ENCODE data around the gene RABEPK. TPM values are rescaled to one million over a fixed set of nuclear protein-coding genes. Genes with fewer than 3 reads are reported as not detected.
"Not testable (repeated sequence)": the region's sequence is repeated elsewhere in the genome, so short reads cannot be mapped to it uniquely, and the experiment has no call there.

RABEPK gene
- total and polyA plus RNA-seq, 8 donors: 11.2 to 32.6 (median 16.2) TPM

- no peak overlapping the region for H3K27ac ChIP-seq
- WGBS, 5 donors: 91 to 93% (median 91%) methylated on average over 9 of the region's 9 CpGs
- H3K9me3 ChIP-seq: no peaks in the 10 kb centered on the region
- intact Hi-C loops (cut with DNase I; ENCODE audit: low total_unique reads): no loop called here
- peaks cover 0 to 6% (median 0%) of the 10 kb centered on the region in 4 donors for H3K36me3 ChIP-seq
- DNase-seq: no peak
- TF ChIP-seq POLR2A (IDR thresholded peaks at IDR 0.05) (no peak), EP300 (IDR thresholded peaks at IDR 0.05) (no peak), POLR2AphosphoS5 (IDR thresholded peaks at IDR 0.05) (no peak), CTCF (IDR thresholded peaks at IDR 0.05) (no peak)
- H3K4me1 ChIP-seq: peaks cover 5 to 57% (median 40%) of the 10 kb centered on the region in 4 donors
- H3K27me3 ChIP-seq: no peaks in the 10 kb centered on the region
- no peak overlapping the region for H3K4me3 ChIP-seq
Measured at GRCh38 chr9:125180876-125181275, 19.5 kb upstream of the RABEPK start.

- H3K9me3 ChIP-seq; H3K27me3 ChIP-seq; H3K36me3 ChIP-seq; H3K4me3 ChIP-seq; intact Hi-C loops (cut with DNase I; ENCODE audit: low total_unique reads); H3K27ac ChIP-seq; DNase-seq: not testable (repeated sequence)
- peaks cover 10 to 57% (median 40%) of the 10 kb centered on the region in 4 donors for H3K4me1 ChIP-seq
- WGBS, 5 donors: 90 to 96% (median 96%) methylated on average over 4 of the region's 4 CpGs
Measured at GRCh38 chr9:125181756-125182155, 18.6 kb upstream of the RABEPK start.

- no peak for TF ChIP-seq POLR2A (IDR thresholded peaks at IDR 0.05)
- TF ChIP-seq POLR2AphosphoS5 (IDR thresholded peaks at IDR 0.05): no peak
- TF ChIP-seq CTCF (IDR thresholded peaks at IDR 0.05): no peak
- TF ChIP-seq EP300 (IDR thresholded peaks at IDR 0.05): no peak
- intact Hi-C loops (cut with DNase I; ENCODE audit: low total_unique reads): no loop called here
- Histone ChIP-seq H3K27me3 (no peaks in the 10 kb centered on the region), H3K9me3 (no peaks in the 10 kb centered on the region), H3K27ac (no peak overlapping the region), H3K4me1 (peaks cover 23 to 69% (median 48%) of the 10 kb centered on the region in 4 donors), H3K4me3 (no peak overlapping the region), H3K36me3 (peaks cover 0 to 6% (median 0%) of the 10 kb centered on the region in 4 donors)
- 25 to 37% (median 30%) methylated on average over 2 of the region's 2 CpGs for WGBS, 5 donors
- DNase-seq: no peak
Measured at GRCh38 chr9:125183054-125183453, 17.3 kb upstream of the RABEPK start.

DNA sequence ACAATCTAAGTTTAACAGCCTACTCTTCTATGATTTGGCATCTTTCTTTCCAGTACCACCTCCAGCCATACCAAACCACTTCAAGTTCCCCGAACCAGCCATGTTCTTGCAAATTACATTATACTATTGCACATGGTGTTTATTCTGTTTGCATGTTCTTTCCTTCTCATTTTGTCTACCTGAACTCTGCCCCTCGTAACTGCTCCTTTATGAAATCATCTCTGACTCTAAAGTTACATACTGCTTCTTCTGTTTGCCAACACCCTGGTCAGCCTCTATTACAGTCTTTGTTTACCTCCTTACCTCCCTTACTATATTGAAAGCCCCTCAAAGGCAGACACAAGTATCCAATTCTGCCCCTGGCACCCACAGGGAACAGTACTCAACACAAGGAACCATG, 16.8 kb upstream of the RABEPK start:
- H3K36me3 ChIP-seq: peaks cover 0 to 6% (median 0%) of the 10 kb centered on the region in 4 donors
- H3K4me3 ChIP-seq: no peak overlapping the region
- TF ChIP-seq POLR2A (IDR thresholded peaks at IDR 0.05) (no peak), CTCF (IDR thresholded peaks at IDR 0.05) (no peak), EP300 (IDR thresholded peaks at IDR 0.05) (no peak), POLR2AphosphoS5 (IDR thresholded peaks at IDR 0.05) (no peak)
- H3K4me1 ChIP-seq: peaks cover 28 to 71% (median 53%) of the 10 kb centered on the region in 4 donors
- no peaks in the 10 kb centered on the region for H3K9me3 ChIP-seq
- intact Hi-C loops (cut with DNase I; ENCODE audit: low total_unique reads): no loop called here
- 70 to 82% (median 79%) methylated on average over 2 of the region's 2 CpGs for WGBS, 5 donors
- no peaks in the 10 kb centered on the region for H3K27me3 ChIP-seq
- DNase-seq: no peak
- H3K27ac ChIP-seq: peak overlapping the region in 1 of 5 donors; percentile 15

DNA sequence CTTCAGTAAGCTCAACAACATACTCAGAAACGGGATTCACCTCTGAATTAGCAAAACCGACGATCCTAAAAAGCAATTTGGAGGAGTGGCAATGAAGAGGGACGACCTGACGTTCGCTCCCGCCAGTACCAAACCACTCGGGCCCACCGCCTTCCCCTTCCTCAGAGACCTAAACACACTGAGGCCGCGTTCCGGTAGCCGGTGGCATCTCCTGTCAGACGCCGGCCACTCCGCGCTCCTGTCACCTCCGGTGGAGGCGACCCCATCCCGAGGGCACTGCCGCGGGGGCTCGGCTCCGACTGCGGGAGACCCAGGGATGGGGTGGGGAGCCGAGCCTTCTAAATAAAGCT, 11.4 kb upstream of the RABEPK start:
- Histone ChIP-seq H3K36me3 (peaks cover 0 to 3% (median 0%) of the 10 kb centered on the region in 4 donors), H3K27ac (peak overlapping the region; percentile 90 to 98 (median 92)), H3K4me3 (peak overlapping the region; percentile 73 to 100 (median 90)), H3K9me3 (no peaks in the 10 kb centered on the region), H3K27me3 (no peaks in the 10 kb centered on the region), H3K4me1 (peaks cover 30 to 64% (median 50%) of the 10 kb centered on the region in 4 donors)
- intact Hi-C loops (cut with DNase I; ENCODE audit: low total_unique reads): no loop called here
- WGBS, 5 donors: 0 to 2% (median 1%) methylated on average over 17 to 26 of the region's 26 CpGs
- TF ChIP-seq EP300 (IDR thresholded peaks at IDR 0.05) (no peak), POLR2A (IDR thresholded peaks at IDR 0.05) (no peak), CTCF (IDR thresholded peaks at IDR 0.05) (no peak), POLR2AphosphoS5 (IDR thresholded peaks at IDR 0.05) (no peak)
- DNase-seq: peak; percentile 38 to 54

Measured in stomach (tissue), 9 donors.